ENCODE data around the gene ADCY3.

Gene ADCY3

DNA sequence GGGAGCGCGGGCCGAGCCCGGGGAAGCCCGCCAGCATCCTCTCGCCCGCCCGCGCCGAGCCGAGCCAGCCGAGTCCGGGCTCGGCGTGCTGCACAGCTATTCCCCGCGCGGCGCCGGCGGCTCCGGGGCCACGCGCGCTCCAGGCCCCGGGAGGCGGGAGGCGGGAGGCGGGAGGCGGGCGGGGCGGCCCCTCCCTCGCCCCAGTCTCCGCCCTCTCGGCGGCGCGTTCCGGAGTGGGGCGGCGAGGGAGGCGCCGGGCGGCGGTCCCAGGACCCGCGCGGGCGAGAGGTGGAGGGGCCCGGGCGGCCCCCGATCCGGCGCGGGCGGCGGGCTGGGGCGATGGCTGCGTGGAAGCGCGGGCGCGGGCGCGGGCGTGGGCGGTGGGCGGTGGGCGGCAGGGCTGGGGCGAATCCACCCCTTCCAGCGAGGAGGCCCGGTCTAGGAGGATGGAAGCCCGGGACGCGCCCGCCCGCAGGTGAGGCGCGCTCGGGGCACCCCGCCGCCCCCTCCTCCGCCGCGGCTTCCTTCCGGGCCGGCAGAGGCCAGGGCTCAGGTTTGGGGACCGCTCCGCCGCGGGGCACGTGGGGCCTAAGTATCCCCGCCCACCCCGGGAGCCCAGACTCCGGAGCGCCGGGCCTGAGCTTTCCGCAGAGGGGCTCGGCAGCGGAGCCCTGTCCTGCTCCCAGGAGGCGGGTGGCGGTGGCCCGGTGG, at the start of gene ADCY3:
Gene ADCY3, minus strand, starts transcription at position 140 of the 711 bp plus-strand sequence. CDS start 1,250 bp downstream, outside the sequence.
- no peak for DNase-seq (ENCODE audit: low read depth)

DNA sequence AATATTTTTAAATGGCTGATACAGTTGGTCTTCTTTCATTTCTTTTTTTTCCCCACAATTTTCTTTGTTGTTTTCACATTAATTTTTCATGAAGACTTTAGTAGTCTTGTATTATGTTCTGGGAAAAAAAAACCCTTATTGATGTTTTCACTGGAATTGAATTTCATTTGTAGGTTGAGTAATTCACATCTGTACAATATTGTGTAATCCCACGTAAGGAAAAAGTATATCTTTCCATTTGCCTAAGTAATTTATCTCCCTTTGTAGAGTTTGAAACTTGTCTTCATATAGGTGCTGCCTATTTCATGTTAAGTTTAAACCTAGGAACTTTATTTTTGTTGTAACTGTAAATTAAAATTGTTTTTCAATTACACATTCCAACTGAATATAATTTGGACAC, 49.7 kb upstream of the ADCY3 start:
- no peak for DNase-seq (ENCODE audit: low read depth)

DNA sequence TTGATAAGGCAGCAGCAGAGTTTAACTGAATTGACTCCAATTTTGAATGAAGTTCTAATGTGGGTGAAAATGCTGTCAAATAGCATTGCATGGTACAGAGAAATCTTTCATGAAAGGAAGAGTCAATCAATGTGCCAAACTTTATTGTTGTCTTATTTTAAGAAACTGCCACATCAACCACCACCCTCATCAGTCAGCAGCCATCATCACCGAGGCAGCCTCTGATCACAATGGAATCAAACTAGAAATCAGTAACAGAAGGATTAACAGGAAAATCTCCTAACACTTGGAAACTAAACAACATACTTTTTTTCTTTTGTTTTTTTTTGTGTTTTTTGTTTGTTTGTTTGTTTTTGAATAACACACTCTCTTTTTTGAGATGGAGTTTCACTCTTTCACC, 41.9 kb upstream of the ADCY3 start:
- DNase-seq (ENCODE audit: low read depth) = no peak

DNA sequence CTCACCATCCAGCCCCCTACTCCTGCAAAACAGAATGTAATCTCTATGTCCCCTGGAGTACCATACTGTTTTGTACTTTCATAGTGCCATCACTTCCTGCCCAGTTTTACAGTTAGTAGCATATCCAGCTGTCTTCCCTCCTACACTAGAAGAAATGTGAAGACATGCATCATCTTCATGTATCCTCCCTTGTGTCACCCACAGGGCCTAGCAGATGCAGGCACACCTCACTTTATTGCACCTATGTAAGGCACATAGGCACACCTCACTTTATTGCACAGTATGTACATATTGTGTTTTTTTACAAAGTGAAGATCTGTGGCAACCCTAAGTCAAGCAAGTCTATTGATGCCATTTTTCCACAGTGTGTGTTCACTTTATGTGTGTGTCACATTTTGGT, 39.7 kb upstream of the ADCY3 start:
- DNase-seq (ENCODE audit: low read depth) = no peak

DNA sequence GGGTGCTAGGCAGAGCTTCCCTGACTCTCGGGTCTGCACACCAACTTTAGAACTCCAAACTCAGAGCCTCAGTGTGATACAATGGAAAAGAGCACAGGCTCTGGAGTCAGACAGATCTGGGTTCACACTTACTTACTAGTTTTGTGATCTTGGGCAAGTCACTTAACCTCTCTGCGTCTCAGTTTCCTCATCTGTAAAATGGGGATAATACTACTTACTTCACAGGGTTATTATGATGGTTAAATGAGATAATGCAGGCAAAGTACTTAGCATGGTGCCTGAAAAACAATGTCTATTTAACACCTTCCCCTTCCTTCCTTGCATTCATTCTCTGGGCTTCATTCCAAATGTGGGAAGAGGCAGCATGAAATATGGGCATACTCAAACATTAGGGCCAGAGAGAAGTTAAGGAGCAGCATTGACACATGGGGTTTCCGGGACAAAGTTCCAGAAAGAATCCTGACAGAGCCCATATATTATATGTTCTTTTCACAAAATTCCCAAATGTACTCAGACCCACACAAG, 38.4 kb upstream of the ADCY3 start:
- no peak for DNase-seq (ENCODE audit: low read depth)

DNA sequence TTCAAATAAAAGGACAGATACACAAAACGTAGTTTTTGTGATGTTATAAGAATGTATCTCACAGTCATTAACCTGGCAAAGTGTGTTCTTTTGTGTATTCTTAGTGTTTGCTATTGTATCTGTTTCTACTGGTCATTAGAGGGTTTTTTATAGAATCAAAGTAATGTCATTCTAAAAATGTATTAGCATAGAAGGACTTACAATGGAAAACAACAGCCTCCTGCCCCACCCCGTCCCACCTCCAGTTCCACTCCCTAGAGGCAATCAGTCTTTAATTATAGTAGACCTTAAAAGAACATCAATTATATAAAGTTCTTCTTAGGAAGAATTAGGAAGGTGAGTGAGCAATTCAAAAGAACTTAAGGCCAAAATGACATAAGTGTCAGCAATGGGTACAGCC, 37.9 kb upstream of the ADCY3 start:
- no peak for DNase-seq (ENCODE audit: low read depth)

DNA sequence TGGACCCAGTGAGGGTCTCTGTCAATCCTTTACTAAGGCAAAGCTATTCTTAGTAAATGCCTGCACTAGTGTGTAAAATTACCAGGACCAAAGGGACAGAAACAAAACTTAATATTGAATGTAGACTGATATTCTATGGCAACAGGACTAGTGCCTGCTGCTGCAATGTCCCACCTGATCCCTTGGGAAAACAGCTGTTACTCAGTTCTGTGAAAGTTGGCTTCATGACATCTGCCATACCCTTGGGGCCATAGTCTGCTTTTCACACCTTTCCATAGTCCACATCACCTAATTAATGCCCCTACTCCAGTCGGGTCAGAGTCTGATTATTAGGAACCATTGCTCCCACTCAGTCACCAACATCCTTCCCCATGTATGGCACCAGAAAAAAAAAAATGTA, 37.2 kb upstream of the ADCY3 start:
- DNase-seq (ENCODE audit: low read depth) = no peak

DNA sequence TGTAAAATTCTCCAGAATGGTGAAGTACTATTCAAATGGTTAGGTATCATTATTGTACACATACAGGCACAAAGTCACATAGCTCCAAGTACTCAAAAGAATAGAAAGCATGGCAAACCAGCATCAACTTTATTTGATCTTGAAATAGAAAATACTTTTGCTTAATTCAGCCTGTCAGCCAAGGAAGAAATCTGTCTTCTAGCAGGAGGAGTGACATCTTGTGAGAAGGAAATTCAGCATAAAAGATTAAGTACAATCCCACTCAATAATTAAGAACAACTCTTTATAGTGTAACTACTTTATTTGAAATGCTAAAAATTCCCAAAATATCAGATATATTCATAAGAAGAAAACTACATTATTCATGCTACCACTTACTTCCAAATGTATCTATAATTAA, 35.9 kb upstream of the ADCY3 start:
- no peak for DNase-seq (ENCODE audit: low read depth)

DNA sequence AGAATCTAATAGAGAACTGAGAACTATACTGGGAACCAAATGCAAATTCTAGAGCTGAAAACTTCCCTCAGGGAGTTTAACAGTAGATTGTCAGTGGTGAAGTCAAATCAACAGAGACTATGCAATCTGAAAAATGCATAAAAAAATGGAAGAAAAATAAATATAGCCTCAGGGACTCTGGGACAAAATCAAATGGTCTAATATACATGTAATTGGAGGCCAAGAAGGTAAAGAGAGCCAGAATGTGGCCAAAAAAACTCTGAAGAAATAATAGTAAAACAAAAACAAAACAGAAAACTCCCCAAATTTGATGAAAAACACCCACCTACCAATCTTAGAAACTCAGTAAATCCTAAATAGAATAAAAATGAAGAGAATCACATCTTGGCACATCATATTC, 35.2 kb upstream of the ADCY3 start:
- no peak for DNase-seq (ENCODE audit: low read depth)

DNA sequence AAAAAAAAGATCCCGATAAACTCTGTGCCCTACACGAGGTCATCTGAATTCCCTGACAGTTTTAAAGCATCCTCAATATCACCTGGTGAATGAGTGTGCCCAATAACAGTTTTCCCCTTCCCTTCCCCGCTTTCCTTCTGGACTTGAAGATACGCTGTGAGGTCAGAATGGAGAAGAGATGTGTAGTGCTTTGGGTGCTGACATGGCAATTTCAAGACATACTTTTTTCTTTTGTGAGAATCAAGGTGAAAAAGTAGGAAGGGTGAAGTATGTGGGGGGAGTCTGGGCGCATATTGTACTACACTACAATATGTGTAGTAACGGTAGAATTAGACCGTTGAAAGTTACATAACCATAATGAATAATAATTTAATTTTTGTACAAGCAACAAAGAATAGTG, 30.1 kb upstream of the ADCY3 start:
- no peak for DNase-seq (ENCODE audit: low read depth)

DNA sequence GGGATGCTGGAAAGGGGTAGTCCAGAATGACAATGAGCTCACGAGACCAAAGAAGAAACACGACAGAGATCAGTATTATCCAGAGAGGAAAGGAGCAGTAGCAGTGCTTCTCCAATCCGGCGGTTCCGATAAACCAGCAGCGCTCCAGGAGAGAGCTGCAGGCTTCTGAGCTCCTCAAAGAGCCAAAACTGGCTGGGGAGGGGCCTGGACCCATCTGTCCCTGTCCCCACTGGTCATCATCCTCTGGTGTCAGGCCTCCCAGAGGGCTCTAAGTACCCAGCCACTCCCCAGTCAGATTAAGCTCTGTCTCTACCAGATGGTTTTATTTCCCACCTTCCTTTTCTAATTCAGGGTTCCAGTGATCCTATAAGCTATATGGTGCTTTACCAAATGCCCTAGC, 28.5 kb upstream of the ADCY3 start:
- no peak for DNase-seq (ENCODE audit: low read depth)

DNA sequence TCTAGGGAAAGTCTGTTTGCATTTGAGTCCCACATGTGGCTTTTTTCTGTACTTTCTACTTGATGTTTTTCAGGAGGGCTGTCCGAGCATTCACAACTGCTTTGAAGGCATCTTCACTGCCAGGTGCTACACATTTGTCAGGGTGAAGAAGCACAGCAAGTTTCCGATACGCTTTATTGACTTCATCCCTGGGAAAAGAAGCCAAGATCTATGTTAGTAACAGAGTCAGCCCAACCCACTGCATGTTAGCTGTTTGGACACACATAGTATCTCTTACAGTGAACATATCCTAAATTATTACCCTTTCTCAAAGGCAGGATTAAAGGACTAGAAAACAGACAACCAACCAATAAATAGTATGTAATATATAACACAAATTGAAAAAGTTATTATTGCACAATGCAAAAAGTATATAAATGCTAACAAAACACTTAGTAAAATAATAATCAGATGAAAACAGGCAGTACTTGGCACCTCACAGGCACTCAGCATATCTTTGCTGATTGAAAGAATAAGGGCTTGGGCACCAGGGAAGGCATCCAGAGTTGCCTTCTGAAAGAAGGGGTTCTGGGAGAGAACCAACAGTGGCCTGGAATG, 27.6 kb upstream of the ADCY3 start:
- DNase-seq (ENCODE audit: low read depth) = no peak

DNA sequence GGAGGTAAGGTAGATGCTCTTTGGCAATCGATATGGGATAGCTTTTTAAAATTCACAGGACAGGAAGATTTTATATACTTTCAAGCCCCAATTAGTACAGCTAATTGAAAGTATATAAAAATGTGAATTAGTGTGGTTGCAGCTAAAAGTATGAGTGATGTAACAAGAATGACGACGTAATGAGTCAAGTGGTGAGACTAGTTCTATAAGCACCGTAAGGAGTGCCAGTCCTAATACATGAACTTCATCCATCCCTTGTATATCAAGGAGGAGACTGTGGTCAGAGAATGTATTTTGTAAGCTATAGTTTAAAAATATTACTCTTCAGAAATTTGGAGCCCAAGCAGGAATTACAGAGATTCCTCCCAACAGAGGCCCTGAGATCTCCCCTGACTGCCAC, 25.9 kb upstream of the ADCY3 start:
- DNase-seq (ENCODE audit: low read depth) = no peak

DNA sequence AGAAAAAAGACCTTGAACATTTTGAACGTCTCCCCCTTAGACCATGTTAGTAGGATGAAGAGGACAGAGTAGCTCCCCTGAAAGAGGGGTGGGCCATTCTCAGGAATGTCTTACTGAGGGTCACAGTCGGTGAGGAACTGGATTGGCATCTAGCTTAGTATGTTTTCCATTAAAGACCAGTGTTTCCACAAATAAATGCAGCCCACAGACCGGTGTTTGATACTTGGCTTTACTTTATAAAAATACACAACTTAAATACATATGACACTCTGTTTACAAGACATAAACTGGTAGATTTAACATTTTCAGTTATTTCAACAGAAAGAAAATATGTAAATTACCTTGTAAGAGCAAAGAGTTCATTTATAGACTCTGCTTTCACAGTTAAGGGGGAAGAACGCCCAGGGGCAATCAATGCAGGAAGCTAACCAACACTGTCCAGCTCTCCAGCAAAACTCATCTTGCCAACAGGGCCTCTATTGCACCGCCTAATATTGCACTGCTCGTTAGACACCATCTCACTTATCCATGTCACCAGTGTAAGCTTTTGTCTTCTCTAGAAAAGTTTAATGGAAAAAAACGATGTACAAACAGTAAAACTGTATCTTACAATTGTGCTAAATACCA, 23.5 kb upstream of the ADCY3 start:
- DNase-seq (ENCODE audit: low read depth) = no peak

DNA sequence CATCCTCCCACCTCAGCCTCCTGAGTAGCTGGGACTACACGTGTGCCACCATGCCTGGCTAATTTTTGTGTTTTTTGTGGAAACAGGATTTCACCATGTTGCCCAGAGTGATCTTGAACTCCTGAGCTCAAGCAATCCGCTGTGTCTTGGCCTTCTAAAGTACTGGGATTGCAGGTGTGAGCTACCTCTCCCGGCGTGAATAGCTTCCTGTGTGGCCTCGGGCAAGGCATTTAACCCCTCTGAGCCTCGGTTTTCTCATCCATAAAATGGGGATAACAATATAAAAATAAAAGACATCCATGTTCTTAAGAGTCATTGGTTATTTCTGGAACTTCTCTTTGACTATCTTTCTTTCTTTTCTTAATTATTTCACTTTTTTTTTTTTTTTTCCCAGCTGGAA, 19.3 kb upstream of the ADCY3 start:
- no peak for DNase-seq (ENCODE audit: low read depth)

DNA sequence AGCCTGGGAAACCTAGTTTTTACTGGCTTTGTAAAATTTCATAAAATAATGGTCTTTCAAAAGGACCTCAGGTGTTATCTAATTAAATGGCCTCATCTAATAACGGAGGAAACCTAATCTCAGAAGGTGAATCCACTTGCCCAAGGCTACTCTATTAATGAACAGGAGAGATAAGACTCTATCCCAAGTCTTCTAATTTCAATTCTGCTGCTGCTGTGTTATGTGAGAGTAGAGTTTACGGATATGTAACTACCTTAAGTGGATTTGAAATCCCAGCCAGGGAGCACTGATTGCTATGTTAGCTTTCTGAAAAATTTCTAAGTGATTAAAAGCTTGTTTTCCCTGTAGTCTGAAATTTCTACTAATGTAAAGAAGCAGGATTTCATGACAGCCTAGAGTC, 17.2 kb upstream of the ADCY3 start:
- DNase-seq (ENCODE audit: low read depth) = no peak

DNA sequence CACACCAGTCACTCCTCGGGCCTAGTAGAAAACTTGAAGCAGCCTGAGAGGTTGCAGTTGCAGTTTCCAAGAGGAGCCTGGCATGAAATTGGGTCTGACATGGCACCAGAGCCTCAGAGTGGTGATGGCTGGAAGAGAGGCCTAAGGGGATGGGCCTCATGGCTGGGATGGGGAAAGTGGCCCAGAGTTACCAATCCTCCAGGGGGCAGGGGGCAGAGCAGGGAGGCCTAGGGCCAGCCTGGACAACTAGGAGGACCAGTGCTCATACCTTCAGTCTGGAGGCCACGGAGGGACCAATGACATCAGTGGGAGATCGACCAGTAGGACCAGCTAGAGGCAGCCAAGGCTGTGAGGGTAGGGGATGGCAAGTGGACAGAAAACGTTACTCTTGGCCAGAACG, 15.1 kb upstream of the ADCY3 start:
- DNase-seq (ENCODE audit: low read depth) = no peak

DNA sequence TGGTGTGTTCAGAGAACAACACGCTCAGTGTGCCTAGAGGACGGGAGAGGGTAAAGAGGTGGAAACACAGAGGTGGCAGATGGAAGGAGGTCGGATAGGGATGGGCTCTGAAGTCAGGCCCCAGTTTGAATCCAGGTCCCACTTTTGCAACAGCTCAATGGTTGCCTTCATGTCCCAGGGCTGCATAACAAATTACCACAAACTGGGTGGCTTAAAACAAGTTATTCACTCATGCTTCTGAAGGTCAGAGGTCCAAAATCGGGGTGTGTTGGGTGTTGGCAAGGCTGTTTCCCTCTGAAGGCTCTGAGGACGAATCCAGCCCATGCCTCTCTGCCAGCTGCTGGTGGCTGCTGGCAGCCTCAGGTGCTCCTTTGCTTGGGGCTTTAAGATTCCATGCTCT, 12.7 kb upstream of the ADCY3 start:
- DNase-seq (ENCODE audit: low read depth) = no peak

DNA sequence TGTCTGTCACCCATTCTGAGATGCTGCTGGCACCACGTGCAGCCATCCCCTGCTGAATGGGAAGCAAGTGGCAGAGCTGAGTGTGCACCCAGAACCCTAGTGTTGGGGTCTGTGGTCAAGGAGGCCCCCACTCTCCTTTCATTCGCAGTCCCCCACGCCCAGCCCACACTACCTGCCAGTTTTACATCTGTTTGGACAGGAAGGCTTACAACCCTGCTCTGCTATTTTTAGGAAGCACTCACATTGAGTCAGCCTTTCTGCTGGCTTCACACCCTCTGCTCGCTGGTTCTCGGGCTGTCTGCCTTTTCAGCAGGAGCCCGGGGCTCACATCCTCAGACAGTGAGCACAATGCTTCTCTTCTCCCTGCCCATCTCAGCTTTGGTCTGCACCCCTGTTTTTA, 10.7 kb upstream of the ADCY3 start:
- no peak for DNase-seq (ENCODE audit: low read depth)

DNA sequence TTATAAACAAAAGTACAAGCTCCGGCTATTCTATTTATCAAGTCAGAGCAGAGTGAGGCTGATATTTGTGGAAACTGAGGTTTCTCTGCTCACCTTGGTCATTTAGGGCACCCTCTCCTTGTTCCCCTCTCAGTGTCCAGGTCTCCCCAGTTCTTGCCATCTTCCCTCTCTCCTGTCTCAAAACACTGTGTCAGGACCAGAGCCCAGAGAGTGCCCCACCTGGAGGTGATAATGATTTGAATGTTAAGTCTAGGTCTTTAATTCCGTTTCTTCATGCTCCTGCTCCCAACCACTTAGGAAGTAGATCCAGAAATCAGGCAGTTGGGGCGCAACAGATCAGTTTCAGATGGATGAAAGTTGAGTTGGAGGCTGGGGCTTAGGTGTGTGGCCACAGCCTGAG, 9.2 kb upstream of the ADCY3 start:
- DNase-seq (ENCODE audit: low read depth) = no peak

DNA sequence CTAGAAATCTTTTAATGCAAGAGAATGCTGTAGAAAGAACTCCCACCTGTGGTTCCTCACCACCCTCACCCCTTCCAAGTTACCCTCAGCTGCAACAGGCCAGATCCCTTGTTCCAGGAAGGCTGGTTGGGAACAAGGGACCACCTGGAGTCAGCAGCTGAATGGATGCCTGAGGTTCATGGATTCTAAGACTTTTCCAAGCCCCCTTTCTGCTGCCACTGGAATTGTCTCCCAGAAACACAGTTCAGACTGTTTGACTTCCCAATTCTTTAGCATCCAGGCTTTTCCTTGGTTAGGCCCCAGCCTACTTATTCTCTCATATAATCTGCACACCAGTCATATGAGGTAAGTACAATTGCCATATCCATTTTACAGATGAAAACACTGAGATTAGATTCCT, 8.0 kb upstream of the ADCY3 start:
- DNase-seq (ENCODE audit: low read depth) = no peak

DNA sequence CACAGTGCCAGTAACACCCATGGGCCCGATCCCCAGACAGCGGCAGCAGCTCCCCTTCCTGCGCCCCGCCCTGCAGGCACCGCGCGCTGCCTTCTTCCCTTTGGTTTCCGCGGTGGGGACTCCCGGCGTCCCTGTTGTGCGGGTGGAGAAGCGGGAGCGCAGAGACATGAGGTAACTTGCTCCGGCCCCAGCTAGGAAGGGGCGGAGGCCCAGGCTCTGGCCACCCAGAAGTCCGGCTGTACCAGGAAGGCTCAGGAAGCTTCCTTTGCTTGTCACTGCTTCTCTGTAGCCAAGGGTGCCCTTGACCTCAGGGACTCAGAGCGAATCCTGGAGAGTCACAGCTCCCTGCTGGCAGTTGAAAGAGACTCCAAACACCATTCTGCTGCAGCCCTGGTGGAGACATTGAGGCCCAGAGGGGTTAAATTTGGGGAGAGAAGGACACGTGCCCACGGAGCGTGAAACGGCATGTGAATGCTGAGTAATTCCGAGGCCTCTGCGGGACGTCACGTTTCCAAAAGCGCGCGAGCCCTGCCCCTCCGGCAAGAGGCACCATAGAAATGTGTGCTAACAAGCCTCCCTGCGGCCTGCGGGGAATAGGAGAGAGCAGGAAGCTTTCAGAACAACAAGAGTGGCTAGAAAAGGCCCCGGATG, 6.7 kb upstream of the ADCY3 start:
- DNase-seq (ENCODE audit: low read depth) = no peak

DNA sequence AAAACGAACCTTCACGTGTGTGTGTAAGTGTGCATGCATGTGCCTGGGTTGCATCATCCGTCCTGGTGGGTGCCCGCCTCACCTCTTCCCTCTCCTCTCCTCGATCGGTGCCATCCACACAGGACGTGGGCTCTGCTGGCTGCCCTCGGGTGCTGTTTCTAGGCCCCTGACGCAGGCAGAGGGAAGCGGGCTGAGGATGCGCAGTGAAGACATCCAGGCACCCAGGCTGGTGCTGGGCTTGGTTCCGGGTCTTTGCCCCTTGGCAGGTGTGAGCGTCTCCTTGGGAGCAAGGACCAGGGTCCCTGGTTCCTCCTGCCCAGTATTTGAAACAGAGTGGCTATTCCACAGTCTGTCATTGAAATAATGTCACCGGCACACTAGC, 6.2 kb upstream of the ADCY3 start:
- no peak for DNase-seq (ENCODE audit: low read depth)
